Trophoblast cell (in vitro differentiated cells and primary cell): ENCODE data around the gene HGFAC. TPM values are rescaled to one million over a fixed set of nuclear protein-coding genes. Genes with fewer than 3 reads are reported as not detected.

Experiments
- DNase-seq, 2 donors: peaks; one replicate each; pipeline ENCODE4 v3.0.0-alpha.2; 2016
- H2AFZ ChIP-seq: 2 replicates; pipeline ENCODE4 v1.6.1; 2013; ENCODE audit warnings: low read length, moderate library complexity, mild to moderate bottlenecking; ENCODE audit not compliant: insufficient read depth, poor library complexity
- H2AK5ac ChIP-seq: 2 replicates; pipeline ENCODE4 v1.6.1; 2013; ENCODE audit warnings: mild to moderate bottlenecking, low read length
- H2BK120ac ChIP-seq: 2 replicates; pipeline ENCODE4 v1.6.1; 2013; ENCODE audit warnings: low read length, mild to moderate bottlenecking, moderate library complexity; ENCODE audit not compliant: insufficient read depth, poor library complexity
- H2BK12ac ChIP-seq: 2 replicates; pipeline ENCODE4 v1.6.1; 2013; ENCODE audit warnings: mild to moderate bottlenecking, low read length, moderate library complexity
- H2BK5ac ChIP-seq: 2 replicates; pipeline ENCODE4 v1.6.1; 2013; ENCODE audit warnings: low read length, low read depth, moderate library complexity, mild to moderate bottlenecking; ENCODE audit not compliant: poor library complexity
- H3K14ac ChIP-seq: 2 replicates; pipeline ENCODE4 v1.6.1; 2013; ENCODE audit warnings: mild to moderate bottlenecking, low read length
- H3K18ac ChIP-seq: 2 replicates; pipeline ENCODE4 v1.6.1; 2013; ENCODE audit warnings: mild to moderate bottlenecking, low read length
- H3K23ac ChIP-seq: 2 replicates; pipeline ENCODE4 v1.6.1; 2013; ENCODE audit warnings: low read length
- H3K27ac ChIP-seq: 2 replicates; pipeline ENCODE4 v1.5.1; 2013; ENCODE audit warnings: low read depth, mild to moderate bottlenecking, inconsistent platforms, low read length, moderate library complexity
- H3K27me3 ChIP-seq: 2 replicates; pipeline ENCODE4 v1.6.1; 2013; ENCODE audit warnings: inconsistent platforms, mild to moderate bottlenecking, low read length, moderate library complexity; ENCODE audit not compliant: insufficient read depth
- H3K36me3 ChIP-seq, 2 experiments: 1 replicate in 1 of 2; 2 replicates in 1 of 2; pipeline ENCODE4 v1.6.1; 2013; ENCODE audit warnings: low read length in 2 of 2, mild to moderate bottlenecking in 2 of 2, moderate library complexity in 1 of 2; ENCODE audit not compliant: insufficient read depth in 2 of 2, control insufficient read depth in 1 of 2
- H3K4ac ChIP-seq: 2 replicates; pipeline ENCODE4 v1.6.1; 2013; ENCODE audit warnings: low read depth, mild to moderate bottlenecking, low read length, moderate library complexity
- H3K4me1 ChIP-seq, 2 experiments: 1 replicate in 1 of 2; 2 replicates in 1 of 2; pipeline ENCODE4 v1.6.1; 2013; ENCODE audit warnings: low read length in 2 of 2, mild to moderate bottlenecking in 2 of 2, moderate library complexity in 1 of 2; ENCODE audit not compliant: insufficient read depth in 2 of 2, control insufficient read depth in 1 of 2
- H3K4me2 ChIP-seq: 2 replicates; pipeline ENCODE4 v1.6.1; 2013; ENCODE audit warnings: inconsistent platforms, mild to moderate bottlenecking, low read length, moderate library complexity
- H3K4me3 ChIP-seq: 2 replicates; pipeline ENCODE4 v1.5.1; 2013; ENCODE audit warnings: mild to moderate bottlenecking, low read depth, low read length, inconsistent platforms
- H3K79me1 ChIP-seq: one replicate; pipeline ENCODE4 v1.6.1; 2013; ENCODE audit warnings: low read length
- H3K79me2 ChIP-seq: 2 replicates; pipeline ENCODE4 v1.6.1; 2013; ENCODE audit warnings: low read length, mild to moderate bottlenecking; ENCODE audit not compliant: control insufficient read depth, insufficient read depth, poor library complexity
- H3K9ac ChIP-seq: 2 replicates; pipeline ENCODE4 v1.6.1; 2013; ENCODE audit warnings: mild to moderate bottlenecking, low read length
- H3K9me3 ChIP-seq: 2 replicates; pipeline ENCODE4 v1.6.1; 2013; ENCODE audit warnings: low read depth, mild to moderate bottlenecking, control low read depth, inconsistent platforms, low read length; ENCODE audit not compliant: insufficient read depth
- H4K12ac ChIP-seq: 2 replicates; pipeline ENCODE4 v1.6.1; 2013; ENCODE audit warnings: low read depth, mild to moderate bottlenecking, low read length, moderate library complexity
- H4K8ac ChIP-seq: 2 replicates; pipeline ENCODE4 v1.6.1; 2013; ENCODE audit warnings: low read depth, mild to moderate bottlenecking, low read length, moderate library complexity
- H4K91ac ChIP-seq: one replicate; pipeline ENCODE4 v1.6.1; 2013; ENCODE audit warnings: low read depth, mild to moderate bottlenecking, low read length, moderate library complexity
- WGBS: extraction: QIAGEN DNeasy Blood & Tissue Kit; methylation state at CpG from one replicate; pipeline ENCODE4 v1.1.7; 2013; ENCODE audit warnings: missing lambda C conversion rate; ENCODE audit not compliant: insufficient read length, insufficient coverage; ENCODE audit errors: extremely low coverage; 5-methylcytosine and 5-hydroxymethylcytosine counted together
- polyA plus RNA-seq: library from polyadenylated mRNA; stranded (reverse); fragments of 200-250 nt; gene quantifications from 2 replicates; pipeline ENCODE4 v1.2.3, GENCODE V29; 2013

The HGFAC gene
- polyA plus RNA-seq: 0.40 and 0.51 TPM in 2 replicates

GRCh38 chr4:3441501-3442459 lies at the start of gene HGFAC:
HGFAC (plus strand) TSS chr4:3441968; CDS start chr4:3442002, 34 bp downstream.
- H2BK12ac ChIP-seq: no peak within 1 kb of the TSS

DNA sequence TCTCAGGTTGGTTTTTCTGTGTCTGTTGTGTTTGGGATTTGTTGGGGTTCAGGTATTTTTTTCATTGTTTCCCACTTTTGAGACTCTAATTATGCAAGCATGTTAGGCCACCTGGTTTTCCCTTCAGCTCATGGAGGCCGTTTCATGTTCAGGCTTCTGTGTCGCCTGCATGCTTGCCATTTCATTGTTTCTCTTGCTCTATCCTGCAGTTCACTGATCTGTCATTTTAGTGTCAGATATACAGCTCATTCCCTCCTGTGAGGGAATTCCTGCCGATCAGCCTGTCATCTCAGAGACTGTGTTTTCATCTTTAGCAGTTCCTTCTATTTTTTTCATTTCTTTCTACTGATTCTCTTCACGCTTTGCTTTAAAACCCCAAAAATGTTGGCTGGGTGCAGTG lies 49.4 kb upstream of the HGFAC start:
- Histone ChIP-seq H4K91ac (no peak overlapping the region), H3K79me1 (no peaks in the 10 kb centered on the region), H3K79me2 (peaks cover 1% of the 10 kb centered on the region), H2AK5ac (no peak overlapping the region), H3K23ac (no peak overlapping the region), H3K4me3 (no peak overlapping the region), H3K14ac (no peak overlapping the region), H2BK5ac (no peak overlapping the region), H2AFZ (no peak overlapping the region), H3K27ac (no peak overlapping the region), H3K9ac (no peak overlapping the region), H3K4me1 (peaks cover 3% of the 10 kb centered on the region in 2 experiments), H3K36me3 (no peaks in the 10 kb centered on the region), H2BK120ac (no peak overlapping the region), H3K27me3 (no peaks in the 10 kb centered on the region), H4K12ac (no peak overlapping the region), H3K18ac (no peak overlapping the region), H3K4me2 (no peak overlapping the region), H3K4ac (no peak overlapping the region), H3K9me3 (no peaks in the 10 kb centered on the region), H4K8ac (no peak overlapping the region), H2BK12ac (no peak overlapping the region)
- no peak for DNase-seq
- no CpG with 5 or more reads among the region's 4 CpGs for WGBS

More at GRCh38 chr4:3441501-3442459, at the start of gene HGFAC:
- Histone ChIP-seq H2BK5ac (no peak within 1 kb of the TSS), H3K18ac (no peak within 1 kb of the TSS), H3K4me1 (no peaks in the 10 kb centered on the region), H3K36me3 (no peaks in the 10 kb centered on the region), H2BK120ac (no peak within 1 kb of the TSS), H3K14ac (no peak within 1 kb of the TSS), H2AFZ (no peak within 1 kb of the TSS), H4K12ac (no peak within 1 kb of the TSS), H4K91ac (no peak within 1 kb of the TSS), H2AK5ac (no peak within 1 kb of the TSS), H3K23ac (no peak within 1 kb of the TSS), H3K79me1 (no peaks in the 10 kb centered on the region), H3K4me3 (no peak within 1 kb of the TSS), H3K9ac (no peak within 1 kb of the TSS), H3K4ac (no peak within 1 kb of the TSS), H3K27ac (no peak within 1 kb of the TSS), H4K8ac (no peak within 1 kb of the TSS), H3K9me3 (no peaks in the 10 kb centered on the region), H3K27me3 (no peaks in the 10 kb centered on the region), H3K79me2 (no peaks in the 10 kb centered on the region), H3K4me2 (no peak within 1 kb of the TSS)
- no peak for DNase-seq
- no CpG with 5 or more reads among the region's 27 CpGs for WGBS

- Histone ChIP-seq H3K9me3 (no peaks in the 10 kb centered on the region), H3K4me2 (no peak overlapping the region), H4K8ac (no peak overlapping the region), H3K36me3 (no peaks in the 10 kb centered on the region), H4K91ac (no peak overlapping the region), H3K18ac (no peak overlapping the region), H3K79me2 (peaks cover 1% of the 10 kb centered on the region), H4K12ac (no peak overlapping the region), H2BK5ac (no peak overlapping the region), H2BK120ac (no peak overlapping the region), H3K27me3 (no peaks in the 10 kb centered on the region), H2BK12ac (no peak overlapping the region), H3K27ac (no peak overlapping the region), H3K9ac (no peak overlapping the region), H2AK5ac (no peak overlapping the region), H3K23ac (no peak overlapping the region), H3K4me3 (no peak overlapping the region), H3K4me1 (no peaks in the 10 kb centered on the region), H3K79me1 (no peaks in the 10 kb centered on the region), H2AFZ (no peak overlapping the region), H3K14ac (no peak overlapping the region), H3K4ac (no peak overlapping the region)
- no CpG with 5 or more reads among the region's 8 CpGs for WGBS
- DNase-seq: no peak
Measured at GRCh38 chr4:3393171-3393570, 48.6 kb upstream of the HGFAC start.

- H3K79me1 ChIP-seq: no peaks in the 10 kb centered on the region
- no peaks in the 10 kb centered on the region for H3K36me3 ChIP-seq
- H2BK5ac ChIP-seq: no peak overlapping the region
- H3K27ac ChIP-seq: no peak overlapping the region
- no peak overlapping the region for H3K4me3 ChIP-seq
- no peak overlapping the region for H3K9ac ChIP-seq
- no peak overlapping the region for H4K12ac ChIP-seq
- no peak overlapping the region for H4K8ac ChIP-seq
- no peak overlapping the region for H3K18ac ChIP-seq
- DNase-seq: no peak
- H2BK120ac ChIP-seq: no peak overlapping the region
- WGBS: no CpG with 5 or more reads among the region's 2 CpGs
- no peak overlapping the region for H3K14ac ChIP-seq
- H3K79me2 ChIP-seq: no peaks in the 10 kb centered on the region
- no peak overlapping the region for H2AFZ ChIP-seq
- no peak overlapping the region for H2AK5ac ChIP-seq
- no peak overlapping the region for H4K91ac ChIP-seq
- no peaks in the 10 kb centered on the region for H3K9me3 ChIP-seq
- H2BK12ac ChIP-seq: no peak overlapping the region
- H3K4me2 ChIP-seq: no peak overlapping the region
- H3K27me3 ChIP-seq: no peaks in the 10 kb centered on the region
- H3K4me1 ChIP-seq: no peaks in the 10 kb centered on the region
- no peak overlapping the region for H3K4ac ChIP-seq
- H3K23ac ChIP-seq: no peak overlapping the region
Measured at GRCh38 chr4:3396600-3396999, 45.2 kb upstream of the HGFAC start.
